SK-MEL-5 (cell line): ENCODE data around the gene NBEA. TPM values are rescaled to one million over a fixed set of nuclear protein-coding genes. Genes with fewer than 3 reads are reported as not detected.

Experiments
- DNase-seq: peaks from one replicate; pipeline ENCODE4 v3.0.0-alpha.2; 2016; ENCODE audit warnings: low read depth, low spot score
- in situ Hi-C: cut with HindIII; loops from 2 replicates; pipeline ENCODE4 v1.10.0; 2016; ENCODE audit warnings: low sequenced_read_pairs, high pct_unique_total_duplicates, low pct_unique_long_range_greater_than_20kb
- total RNA-seq: library from RNA; depleted of rRNA; stranded (reverse); fragments of >200 nt; shearing (Covaris generic); gene quantifications from 2 replicates; pipeline ENCODE4 v1.2.3, GENCODE V29; 2014

NBEA gene
- total RNA-seq, 1 experiment from 2014 or later: 7.8 TPM

GRCh38 chr13:35210261-35210660 is 268.2 kb downstream of the NBEA start:
- DNase-seq: peak; percentile 55
- in situ Hi-C loops: no loop called here

DNA sequence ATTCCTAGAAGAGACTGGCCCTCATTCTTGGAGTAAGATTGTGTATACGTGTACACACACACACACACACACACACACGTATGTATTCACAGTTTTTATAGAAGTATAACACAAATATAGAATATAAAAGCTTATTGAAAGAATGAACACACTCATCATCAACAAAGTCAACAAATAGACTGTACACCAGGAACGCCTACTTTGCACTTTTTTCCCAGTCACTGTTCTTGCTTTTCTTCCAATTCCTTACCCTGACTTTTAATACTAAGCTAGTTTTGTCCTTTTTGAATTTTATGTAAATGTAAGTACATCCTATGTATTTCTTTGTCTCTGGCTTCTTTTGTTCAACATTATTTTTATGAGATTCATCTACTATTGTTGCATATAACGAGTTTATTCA is 269.9 kb downstream of the NBEA start:
- in situ Hi-C loops: no loop called here
- no peak for DNase-seq

- in situ Hi-C loops: no loop called here
- DNase-seq: no peak
Measured at GRCh38 chr13:35213911-35214310, 271.8 kb downstream of the NBEA start.

GRCh38 chr13:35216131-35216530 is 274.1 kb downstream of the NBEA start:
- in situ Hi-C loops: no loop called here

GRCh38 chr13:35219021-35219420 is 277.0 kb downstream of the NBEA start:
- in situ Hi-C loops: no loop called here
- DNase-seq: no peak

More at GRCh38 chr13:35216131-35216530, 274.1 kb downstream of the NBEA start:
- DNase-seq: no peak

DNA sequence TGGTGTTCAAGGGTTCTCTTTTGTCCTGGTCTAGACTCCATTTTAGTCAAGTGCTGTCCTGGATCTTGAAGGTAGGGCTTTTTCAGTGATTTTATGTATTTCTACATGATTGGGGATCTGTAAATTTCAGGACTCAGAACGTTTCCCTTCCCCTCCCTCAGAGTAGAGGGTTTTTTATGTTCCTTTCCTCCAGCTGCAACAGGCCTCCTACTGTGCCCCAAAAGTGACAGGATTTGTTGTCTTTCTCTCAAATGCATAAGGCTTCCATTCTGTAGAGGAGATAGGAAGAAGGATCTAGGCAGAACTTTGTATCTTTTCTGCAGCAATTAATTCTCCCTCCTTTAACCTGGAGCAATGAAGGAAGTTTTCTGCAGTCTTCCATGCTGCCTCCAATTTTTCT is 283.1 kb downstream of the NBEA start:
- in situ Hi-C loops: loop anchor here (25.0 kb wide), 1 partner anchor 287 kb away; no protein-coding TSS in a partner anchor
- DNase-seq: no peak

- in situ Hi-C loops: loop anchor here (25.0 kb wide), 1 partner anchor 287 kb away; no protein-coding TSS in a partner anchor
- no peak for DNase-seq
Measured at GRCh38 chr13:35225582-35225981, 283.5 kb downstream of the NBEA start.

DNA sequence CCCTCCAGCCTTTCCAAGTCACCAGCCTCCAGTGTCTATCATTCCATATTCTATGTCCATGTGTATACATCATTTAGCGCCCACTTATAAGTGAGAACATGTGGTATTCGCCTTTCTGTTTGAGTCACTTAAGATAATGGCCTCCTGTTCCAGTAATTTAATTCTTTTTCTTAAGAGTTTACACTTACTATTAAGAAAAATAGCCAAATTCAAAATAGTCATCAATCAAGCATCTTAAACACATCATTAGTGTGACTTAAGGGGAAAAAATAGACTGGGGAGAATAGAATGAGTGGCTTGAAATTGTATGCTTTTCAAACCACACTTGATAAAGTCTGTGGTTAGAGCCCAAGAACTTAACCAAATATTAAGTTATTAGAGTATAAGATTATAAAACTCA is 286.5 kb downstream of the NBEA start:
- DNase-seq: no peak
- in situ Hi-C loops: loop anchor here (25.0 kb wide), 1 partner anchor 284 kb away; no protein-coding TSS in a partner anchor

DNA sequence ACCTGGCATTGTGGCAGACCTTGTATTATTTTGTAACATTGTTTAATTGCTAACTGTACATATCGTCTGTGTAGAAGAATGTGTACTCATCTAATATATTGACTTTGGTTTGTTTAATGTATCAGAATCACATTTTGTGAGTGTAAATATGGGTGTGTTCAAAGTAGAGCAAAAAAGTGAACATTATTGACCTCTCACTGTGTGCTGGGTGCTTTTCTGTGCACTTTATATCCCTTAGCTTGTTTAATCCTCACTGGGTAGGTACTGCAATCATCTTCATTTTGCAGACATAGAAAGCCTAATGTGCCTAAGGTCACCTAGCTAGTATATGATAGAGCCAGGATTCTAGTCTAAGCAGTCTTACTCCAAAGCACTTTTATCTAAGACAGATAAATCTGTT is 289.4 kb downstream of the NBEA start:
- DNase-seq: no peak
- in situ Hi-C loops: loop anchor here (25.0 kb wide), 1 partner anchor 281 kb away; no protein-coding TSS in a partner anchor

- in situ Hi-C loops: loop anchor here (25.0 kb wide), 1 partner anchor 274 kb away; no protein-coding TSS in a partner anchor
- no peak for DNase-seq
Measured at GRCh38 chr13:35238274-35238673, 296.2 kb downstream of the NBEA start.

GRCh38 chr13:35252536-35253205 is 310.6 kb downstream of the NBEA start:
- in situ Hi-C loops: no loop called here
- no peak for DNase-seq

DNA sequence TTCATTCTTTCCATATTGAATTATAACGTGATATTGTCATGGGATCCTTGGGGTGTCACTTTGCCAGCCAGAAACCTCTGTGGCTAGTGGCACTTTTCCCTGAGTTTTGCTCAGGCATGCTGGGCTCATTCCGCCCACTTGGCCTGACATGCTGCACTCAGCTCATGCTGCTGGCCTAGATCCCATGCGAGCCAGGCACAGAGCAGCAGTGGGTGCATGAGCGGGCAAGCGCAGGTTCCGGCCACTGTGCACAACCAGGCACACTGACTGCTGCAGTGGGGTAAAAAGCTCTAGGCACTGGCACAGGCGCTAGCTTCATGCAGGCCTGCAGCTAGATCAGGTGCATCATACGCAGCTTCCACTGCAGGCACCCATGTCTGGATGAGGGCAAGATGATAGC is 313.2 kb downstream of the NBEA start:
- in situ Hi-C loops: no loop called here
- DNase-seq: no peak

GRCh38 chr13:35256459-35257148 is 314.5 kb downstream of the NBEA start:
- DNase-seq: no peak
- in situ Hi-C loops: no loop called here

- DNase-seq: no peak
- in situ Hi-C loops: no loop called here
Measured at GRCh38 chr13:35260316-35260715, 318.2 kb downstream of the NBEA start.

- no peak for DNase-seq
- in situ Hi-C loops: no loop called here
Measured at GRCh38 chr13:35266412-35266811, 324.3 kb downstream of the NBEA start.

DNA sequence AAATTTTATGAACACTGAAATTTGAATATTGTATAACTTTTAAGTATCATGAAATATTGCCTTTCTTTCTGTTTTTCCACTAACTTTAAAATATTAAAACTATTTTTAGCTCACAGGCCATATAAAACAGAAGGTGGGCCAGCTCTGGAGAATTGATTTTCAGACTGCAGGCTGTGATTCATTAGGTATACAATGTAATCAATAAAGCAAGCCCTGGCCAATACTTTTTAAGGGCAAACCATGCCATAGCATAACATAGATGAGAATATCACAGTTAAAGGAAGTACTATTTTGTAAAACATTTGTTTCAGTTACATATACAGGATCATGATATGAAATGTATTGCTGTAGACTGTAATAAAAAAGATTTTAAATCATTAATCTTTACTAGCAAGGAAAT is 336.8 kb downstream of the NBEA start:
- in situ Hi-C loops: no loop called here

DNA sequence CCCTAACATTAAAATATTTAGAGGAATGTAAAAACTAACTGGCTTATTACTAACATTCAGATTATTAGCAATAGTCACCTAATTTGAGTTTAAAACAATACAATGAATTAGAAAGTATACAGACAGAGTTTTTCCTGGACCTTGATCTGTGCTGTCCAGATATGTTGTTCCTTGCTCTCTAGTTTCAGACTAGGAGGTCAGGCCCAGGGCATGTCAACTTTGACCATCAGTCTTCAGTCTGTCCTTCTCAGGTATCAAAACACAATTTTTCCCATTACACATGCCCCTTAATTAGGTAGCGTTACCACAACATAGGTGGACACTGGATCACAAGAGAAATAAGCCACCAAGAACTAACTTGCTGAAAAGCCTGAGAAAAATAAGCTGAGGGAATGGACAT is 337.4 kb downstream of the NBEA start:
- DNase-seq: no peak
- in situ Hi-C loops: no loop called here

More for the DNA sequence above, 336.8 kb downstream of the NBEA start:
- no peak for DNase-seq

GRCh38 chr13:35283856-35284255 is 341.8 kb downstream of the NBEA start:
- no peak for DNase-seq
- in situ Hi-C loops: no loop called here

- DNase-seq: no peak
- in situ Hi-C loops: no loop called here
Measured at GRCh38 chr13:35285677-35286076, 343.6 kb downstream of the NBEA start.
